H1 (cell line): ENCODE results near the gene DLAT. TPM values are rescaled to one million over a fixed set of nuclear protein-coding genes. Genes with fewer than 3 reads are reported as not detected.

Experiments
- CTCF ChIA-PET: fragments of 300-600 bp; sonication (Branson Sonifier 250); formaldehyde crosslinking; loops from one replicate; lab custom pipeline; 2021; ENCODE audit not compliant: partially characterized antibody; lab: Charles Lee
- POLR2A ChIA-PET: fragments of 300-600 bp; sonication (Branson Sonifier 250); formaldehyde crosslinking; loops from one replicate; lab custom pipeline; 2021; ENCODE audit warnings: inconsistent platforms; ENCODE audit not compliant: partially characterized antibody; lab: Charles Lee
- DNase-seq, 2 experiments: peaks; one replicate each; pipeline versions ENCODE4 v3.0.0 to v3.0.0-alpha.2; 2010 to 2022; ENCODE audit warnings: low spot score in 2 of 2, low read depth in 1 of 2, mixed read lengths in 1 of 2
- FAIRE-seq: peaks from 2 replicates; lab custom pipeline; 2011; peaks lifted over from hg19 to GRCh38; lab: Jason Lieb, UNC
- H2AFZ ChIP-seq: 2 replicates; pipeline ENCODE4 v1.8.1; 2012; ENCODE audit warnings: low read length, inconsistent platforms
- H2AK5ac ChIP-seq: 2 replicates; pipeline ENCODE4 v1.6.1; 2013; ENCODE audit warnings: low read depth, low read length
- H2BK120ac ChIP-seq: replicated peaks from 2 replicates; pipeline ENCODE3; 2013; ENCODE audit warnings: low read depth, low read length, inconsistent platforms
- H2BK12ac ChIP-seq: 2 replicates; pipeline ENCODE4 v1.6.1; 2013; ENCODE audit warnings: low read depth, low read length
- H2BK15ac ChIP-seq: 2 replicates; pipeline ENCODE4 v1.6.1; 2013; ENCODE audit warnings: low read length
- H2BK20ac ChIP-seq: 2 replicates; pipeline ENCODE4 v1.6.1; 2013; ENCODE audit warnings: low read length
- H2BK5ac ChIP-seq: 2 replicates; pipeline ENCODE4 v1.6.1; 2013; ENCODE audit warnings: low read depth, low read length
- H3K14ac ChIP-seq: 2 replicates; pipeline ENCODE4 v1.6.1; 2013; ENCODE audit warnings: inconsistent platforms; ENCODE audit not compliant: insufficient read length
- H3K18ac ChIP-seq: 2 replicates; pipeline ENCODE4 v1.6.1; 2013; ENCODE audit warnings: low read length; ENCODE audit errors: extremely low read depth
- H3K23ac ChIP-seq: 2 replicates; pipeline ENCODE4 v1.6.1; 2013; ENCODE audit warnings: inconsistent platforms; ENCODE audit not compliant: insufficient read length
- H3K23me2 ChIP-seq: 2 replicates; pipeline ENCODE4 v1.6.1; 2013; ENCODE audit warnings: low read depth, low read length
- H3K27ac ChIP-seq: 2 replicates; pipeline ENCODE4 v1.6.1; 2011; ENCODE audit warnings: low read depth, low read length, inconsistent platforms
- H3K27me3 ChIP-seq, 4 experiments: replicated peaks in 1 of 4; 1 replicate in 1 of 4; 2 replicates in 3 of 4; pipeline versions ENCODE4 v1.6.1 to v1.8.1; 2011 to 2013; ENCODE audit warnings: low read length in 3 of 4, mild to moderate bottlenecking in 3 of 4, inconsistent platforms in 2 of 4, mixed read lengths in 2 of 4, moderate library complexity in 1 of 4; ENCODE audit not compliant: control insufficient read depth in 3 of 4, insufficient read depth in 3 of 4; ENCODE audit errors: extremely low read depth in 1 of 4
- H3K36me3 ChIP-seq, 4 experiments: 2 replicates each; pipeline versions ENCODE4 v1.6.1 to v1.8.1; 2011 to 2013; ENCODE audit warnings: mild to moderate bottlenecking in 4 of 4, low read length in 3 of 4, moderate library complexity in 2 of 4, control low read depth in 1 of 4, inconsistent platforms in 1 of 4; ENCODE audit not compliant: insufficient read depth in 4 of 4, control insufficient read depth in 2 of 4
- H3K4ac ChIP-seq: replicated peaks from 2 replicates; pipeline ENCODE3; 2013; ENCODE audit warnings: low read length, low read depth, mixed read lengths, inconsistent platforms; ENCODE audit not compliant: insufficient read length
- H3K4me1 ChIP-seq, 4 experiments: replicated peaks in 1 of 4; 1 replicate in 1 of 4; 2 replicates in 3 of 4; pipeline versions ENCODE4 v1.6.1 to v1.8.1; 2011 to 2013; ENCODE audit warnings: low read length in 3 of 4, inconsistent platforms in 2 of 4, mixed read lengths in 1 of 4; ENCODE audit not compliant: insufficient read depth in 4 of 4, control insufficient read depth in 3 of 4
- H3K4me2 ChIP-seq, 2 experiments: 2 replicates each; pipeline versions ENCODE4 v1.6.1 to v1.8.1; 2011 to 2013; ENCODE audit warnings: low read depth in 2 of 2, low read length in 2 of 2, control low read depth in 1 of 2, inconsistent platforms in 1 of 2, mild to moderate bottlenecking in 1 of 2; ENCODE audit not compliant: insufficient read depth in 1 of 2
- H3K4me3 ChIP-seq, 4 experiments: fragments of 200-600, 300-600 bp in 1 of 4; sonication (generic), shearing (Covaris generic), sonication (Bioruptor Twin) in 1 of 4; 2 replicates each; pipeline versions ENCODE4 v1.5.1 to v1.8.1; 2011 to 2016; ENCODE audit warnings: low read length in 4 of 4, low read depth in 3 of 4, control low read depth in 2 of 4, inconsistent platforms in 2 of 4, mild to moderate bottlenecking in 2 of 4, mixed read lengths in 1 of 4, moderate library complexity in 1 of 4; ENCODE audit not compliant: insufficient read depth in 2 of 4; ENCODE audit errors: extremely low read depth in 1 of 4
- H3K56ac ChIP-seq: replicated peaks from 2 replicates; pipeline ENCODE3; 2013; ENCODE audit warnings: low read depth, mild to moderate bottlenecking, mixed read lengths, low read length, inconsistent platforms; ENCODE audit not compliant: insufficient read length
- H3K79me1 ChIP-seq: 2 replicates; pipeline ENCODE4 v1.6.1; 2013; ENCODE audit warnings: low read depth, low read length, control low read depth
- H3K79me2 ChIP-seq, 2 experiments: 2 replicates each; pipeline versions ENCODE4 v1.6.1 to v1.8.1; 2012 to 2013; ENCODE audit warnings: low read length in 2 of 2, mild to moderate bottlenecking in 2 of 2, inconsistent platforms in 1 of 2; ENCODE audit not compliant: insufficient read depth in 2 of 2, control insufficient read depth in 1 of 2
- H3K9ac ChIP-seq, 4 experiments: replicated peaks in 1 of 4; 1 replicate in 1 of 4; 2 replicates in 3 of 4; pipeline versions ENCODE4 v1.6.1 to v1.8.1; 2011 to 2013; ENCODE audit warnings: low read depth in 3 of 4, low read length in 3 of 4, control low read depth in 2 of 4, mild to moderate bottlenecking in 2 of 4, moderate library complexity in 2 of 4, inconsistent platforms in 1 of 4; ENCODE audit errors: extremely low read depth in 1 of 4
- H3K9me3 ChIP-seq, 2 experiments: 2 replicates each; pipeline versions ENCODE4 v1.6.1 to v1.8.1; 2012 to 2013; ENCODE audit warnings: mild to moderate bottlenecking in 2 of 2, moderate library complexity in 2 of 2, control low read depth in 1 of 2, inconsistent platforms in 1 of 2, low read depth in 1 of 2, low read length in 1 of 2, mixed read lengths in 1 of 2; ENCODE audit not compliant: insufficient read depth in 2 of 2
- H4K20me1 ChIP-seq, 2 experiments: replicated peaks in 1 of 2; 2 replicates each; pipeline versions ENCODE3 to v1.8.1; 2011 to 2013; ENCODE audit warnings: inconsistent platforms in 2 of 2, low read length in 2 of 2, mild to moderate bottlenecking in 1 of 2; ENCODE audit not compliant: insufficient read depth in 2 of 2, control insufficient read depth in 1 of 2
- H4K5ac ChIP-seq: 2 replicates; pipeline ENCODE4 v1.6.1; 2013; ENCODE audit warnings: low read length, low read depth, mixed read lengths, inconsistent platforms; ENCODE audit not compliant: insufficient read length
- H4K8ac ChIP-seq: 2 replicates; pipeline ENCODE4 v1.8.0; 2013; ENCODE audit warnings: mild to moderate bottlenecking, moderate library complexity, low read length, inconsistent platforms; ENCODE audit not compliant: insufficient read depth; ENCODE audit errors: extremely low read depth
- H4K91ac ChIP-seq: replicated peaks from 2 replicates; pipeline ENCODE3; 2013; ENCODE audit warnings: low read length, mixed read lengths, inconsistent platforms; ENCODE audit not compliant: insufficient read length
- CBX8 ChIP-seq: fragments of 300-800, 300-1000 bp; sonication (generic); IDR thresholded peaks from 2 replicates; pipeline ENCODE4 v1.7.1; 2016; ENCODE audit warnings: low read depth, low read length, borderline replicate concordance
- EP300 ChIP-seq, 2 experiments: IDR thresholded peaks; 1 replicate in 1 of 2; 2 replicates in 1 of 2; pipeline ENCODE4 v1.6.1; 2011 to 2012; ENCODE audit warnings: low read depth in 2 of 2, low read length in 2 of 2, mild to moderate bottlenecking in 2 of 2, borderline replicate concordance in 1 of 2, inconsistent platforms in 1 of 2, moderate library complexity in 1 of 2
- EZH2 ChIP-seq: fragments of 200-600 bp; sonication (generic); IDR thresholded peaks from 2 replicates; pipeline ENCODE4 v1.7.1; 2012; ENCODE audit warnings: low read depth, mild to moderate bottlenecking, moderate library complexity, low read length, inconsistent platforms; ENCODE audit not compliant: severe bottlenecking
- JUN ChIP-seq: IDR thresholded peaks from 2 replicates; pipeline ENCODE4 v1.6.1; 2011; ENCODE audit warnings: low read depth, mild to moderate bottlenecking, improper control_type of control experiment, low read length
- KDM5A ChIP-seq: fragments of 200-600 bp; IDR thresholded peaks from 2 replicates; pipeline ENCODE4 v1.7.1; 2012; ENCODE audit warnings: mild to moderate bottlenecking, low read length, inconsistent platforms, mixed read lengths
- MAFK ChIP-seq: IDR thresholded peaks from 2 replicates; pipeline ENCODE4 v1.6.1; 2012; ENCODE audit warnings: low read depth, mild to moderate bottlenecking, improper control_type of control experiment, low read length
- POLR2AphosphoS5 ChIP-seq: IDR thresholded peaks from 2 replicates; pipeline ENCODE4 v1.6.1; 2011; ENCODE audit warnings: low read depth, low read length
- SIX5 ChIP-seq: IDR thresholded peaks from 2 replicates; pipeline ENCODE4 v1.6.1; 2011; ENCODE audit warnings: mild to moderate bottlenecking, low read depth, low read length
- SRF ChIP-seq: IDR thresholded peaks from 2 replicates; pipeline ENCODE4 v1.6.1; 2011; ENCODE audit warnings: mild to moderate bottlenecking, low read depth, low read length, moderate library complexity
- WGBS, 2 experiments: shearing (Covaris generic) in 1 of 2; methylation state at CpG; one replicate each; pipeline versions ENCODE4 v1.1.6 to v1.1.7; 2013 to 2015; ENCODE audit warnings: low lambda C conversion rate in 2 of 2, mixed read lengths in 2 of 2, inconsistent platforms in 1 of 2, low coverage in 1 of 2, missing lambda C conversion rate in 1 of 2; ENCODE audit not compliant: insufficient replicate concordance in 2 of 2, insufficient coverage in 1 of 2, insufficient read length in 1 of 2; ENCODE audit errors: extremely low coverage in 1 of 2, missing lambda C conversion rate in 1 of 2; 5-methylcytosine and 5-hydroxymethylcytosine counted together
- polyA plus RNA-seq, 7 experiments: library from polyadenylated mRNA; depleted of rRNA in 3 of 7; stranded (reverse) in 5 of 7; unstranded in 2 of 7; fragments of >200 nt in 5 of 7; fragments of 200-250 nt in 2 of 7; gene quantifications; 1 replicate in 5 of 7; 2 replicates in 1 of 7; 4 replicates in 1 of 7; pipeline versions ENCODE4 v1.2.1 to v1.2.3, GENCODE V29; 2011 to 2013; ENCODE audit warnings: missing spikeins in 2 of 7, mixed read lengths in 2 of 7
- total RNA-seq: library from RNA; stranded (reverse); fragmentation: NEBNext Ultra II Directional; extraction: Animal tissue kit (Norgen Biotek cat#: 25700); gene quantifications from 2 replicates; pipeline ENCODE4 v1.2.1, GENCODE V29; 2021

DLAT gene
- total and polyA plus RNA-seq, 2 of the 8 experiments (the other 6 are each of a cell fraction or from before 2014, with no cell fraction given): 23.1 to 66.2 TPM

GRCh38 chr11:112058103-112058502 lies 32.9 kb downstream of the DLAT start:
- H2BK15ac ChIP-seq: no peak overlapping the region
- H3K27ac ChIP-seq: no peak overlapping the region
- H2BK5ac ChIP-seq: no peak overlapping the region
- DNase-seq (no peak), FAIRE-seq (no peak)
- H3K36me3 ChIP-seq: peaks cover 5 to 61% (median 33%) of the 10 kb centered on the region in 4 experiments
- no peak overlapping the region for H4K8ac ChIP-seq
- WGBS, 2 experiments: 95% methylated on average over 1 of the region's 1 CpG; no CpG with 5 or more reads in 1 of the 2 experiments
- no peaks in the 10 kb centered on the region for H3K23me2 ChIP-seq
- H2AK5ac ChIP-seq: no peak overlapping the region
- no peak overlapping the region for H3K56ac ChIP-seq
- H3K18ac ChIP-seq: no peak overlapping the region
- H3K4me2 ChIP-seq: no peak overlapping the region
- H3K9ac ChIP-seq: no peak overlapping the region
- no peaks in the 10 kb centered on the region for H4K20me1 ChIP-seq
- H4K5ac ChIP-seq: no peak overlapping the region
- H3K4me3 ChIP-seq: no peak overlapping the region
- no peak overlapping the region for H2BK12ac ChIP-seq
- POLR2A ChIA-PET: no interaction called here
- H2AFZ ChIP-seq: no peak overlapping the region
- no peak overlapping the region for H4K91ac ChIP-seq
- no peak overlapping the region for H2BK20ac ChIP-seq
- H3K14ac ChIP-seq: no peak overlapping the region
- no peak overlapping the region for H3K23ac ChIP-seq
- no peak for TF ChIP-seq EP300 (IDR thresholded peaks at IDR 0.05; ENCODE audit: borderline replicate concordance in 1 of 2, low read depth in 2 of 2, low read length in 2 of 2)
- TF ChIP-seq POLR2AphosphoS5: no peak
- no peak for TF ChIP-seq SIX5
- TF ChIP-seq EZH2: no peak
- no peak for TF ChIP-seq CBX8
- TF ChIP-seq MAFK: no peak
- TF ChIP-seq SRF: no peak
- TF ChIP-seq JUN: no peak
- no peak for TF ChIP-seq KDM5A
- H3K9me3 ChIP-seq: no peaks in the 10 kb centered on the region
- no peak overlapping the region for H2BK120ac ChIP-seq
- H3K79me1 ChIP-seq: no peaks in the 10 kb centered on the region
- H3K79me2 ChIP-seq: no peaks in the 10 kb centered on the region
- H3K27me3 ChIP-seq: no peaks in the 10 kb centered on the region
- CTCF ChIA-PET: interaction anchor here (0.6 kb wide), 1 partner anchor 14 kb away, joined by 3 read pairs; no protein-coding TSS in a partner anchor
- no peak overlapping the region for H3K4ac ChIP-seq
- no peaks in the 10 kb centered on the region for H3K4me1 ChIP-seq
